Muscle layer of duodenum (tissue), 2 donors: ENCODE data around the gene COL18A1.

Source experiments
- H3K27ac ChIP-seq: one replicate; pipeline ENCODE4 v1.7.0; 2013; ENCODE audit warnings: mild to moderate bottlenecking, low read length
- H3K27me3 ChIP-seq: one replicate; pipeline ENCODE4 v1.7.0; 2013; ENCODE audit warnings: low read depth, mild to moderate bottlenecking, control low read depth, low read length
- H3K36me3 ChIP-seq, 2 donors: one replicate each; pipeline ENCODE4 v1.7.0; 2013; ENCODE audit warnings: low read length in 2 of 2, control low read depth in 1 of 2, mild to moderate bottlenecking in 1 of 2; ENCODE audit not compliant: insufficient read depth in 2 of 2, control insufficient read depth in 1 of 2
- H3K4me1 ChIP-seq, 2 donors: one replicate each; pipeline ENCODE4 v1.7.0; 2013; ENCODE audit warnings: low read length in 2 of 2, mild to moderate bottlenecking in 2 of 2, control low read depth in 1 of 2, moderate library complexity in 1 of 2; ENCODE audit not compliant: insufficient read depth in 2 of 2, control insufficient read depth in 1 of 2
- H3K4me3 ChIP-seq, 2 donors: one replicate each; pipeline ENCODE4 v1.7.0; 2013; ENCODE audit warnings: low read length in 2 of 2, low read depth in 1 of 2, mild to moderate bottlenecking in 1 of 2
- H3K9me3 ChIP-seq, 2 donors: one replicate each; pipeline ENCODE4 v1.7.0; 2013; ENCODE audit warnings: low read length in 2 of 2, control low read depth in 1 of 2, mild to moderate bottlenecking in 1 of 2; ENCODE audit not compliant: control insufficient read depth in 1 of 2
- donor health status: healthy.

COL18A1 gene

GRCh38 chr21:45533846-45534635 lies 129.1 kb downstream of the COL18A1 start:
- peaks cover 6 to 10% of the 10 kb centered on the region in 2 donors for H3K36me3 ChIP-seq
- no peaks in the 10 kb centered on the region for H3K9me3 ChIP-seq
- H3K27ac ChIP-seq: no peak overlapping the region
- peaks cover 0 to 19% of the 10 kb centered on the region in 2 donors for H3K4me1 ChIP-seq
- no peak overlapping the region for H3K4me3 ChIP-seq
- H3K27me3 ChIP-seq: no peaks in the 10 kb centered on the region

- no peaks in the 10 kb centered on the region for H3K27me3 ChIP-seq
- no peak overlapping the region for H3K27ac ChIP-seq
- H3K36me3 ChIP-seq: peaks cover 4 to 6% of the 10 kb centered on the region in 2 donors
- H3K9me3 ChIP-seq: no peaks in the 10 kb centered on the region
- H3K4me3 ChIP-seq: no peak overlapping the region
- peaks cover 0 to 19% of the 10 kb centered on the region in 2 donors for H3K4me1 ChIP-seq
Measured at GRCh38 chr21:45534636-45535331, 129.8 kb downstream of the COL18A1 start.

- H3K27me3 ChIP-seq: no peaks in the 10 kb centered on the region
- peaks cover 0 to 3% of the 10 kb centered on the region in 2 donors for H3K36me3 ChIP-seq
- no peak overlapping the region for H3K4me3 ChIP-seq
- H3K27ac ChIP-seq: no peak overlapping the region
- H3K9me3 ChIP-seq: no peaks in the 10 kb centered on the region
- H3K4me1 ChIP-seq: peaks cover 0 to 19% of the 10 kb centered on the region in 2 donors
Measured at GRCh38 chr21:45535341-45536081, 130.5 kb downstream of the COL18A1 start.

DNA sequence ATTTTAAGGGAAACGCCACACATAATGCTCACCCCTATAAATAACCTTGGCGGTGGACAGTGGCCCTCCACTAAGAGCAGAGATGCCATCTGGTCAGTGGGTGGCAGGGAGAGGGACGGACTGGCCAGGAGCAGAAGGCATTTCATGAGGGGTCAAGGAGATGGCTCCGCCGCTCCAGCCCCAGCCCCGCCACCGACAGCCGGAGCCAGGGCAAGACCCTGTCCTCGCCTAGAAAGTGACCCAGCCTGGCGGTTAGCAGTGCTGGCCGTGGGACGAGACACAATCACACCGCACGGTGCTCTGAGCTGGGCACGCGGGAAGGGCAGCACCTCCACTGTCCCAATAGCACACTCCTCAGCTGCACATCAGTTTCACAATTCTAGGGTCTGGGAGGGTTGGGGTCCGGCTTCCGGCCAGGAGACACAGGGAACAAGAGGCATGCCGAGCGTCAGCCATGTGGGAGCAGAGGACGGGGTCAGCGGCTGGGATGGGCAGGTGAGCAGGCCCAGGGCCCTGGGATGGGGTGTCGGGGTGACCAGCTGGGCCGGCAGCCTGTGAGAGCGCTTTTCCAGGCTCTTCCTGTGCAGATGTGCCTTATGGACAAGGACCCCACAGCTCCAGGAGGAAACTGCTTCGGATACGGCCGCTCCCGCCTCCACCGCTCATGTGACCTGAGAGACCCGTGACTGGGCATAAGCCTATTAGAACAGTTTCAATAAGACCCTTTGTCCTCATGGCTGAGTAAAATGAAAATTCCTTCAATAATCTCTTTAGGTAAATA lies 131.5 kb downstream of the COL18A1 start:
- no peaks in the 10 kb centered on the region for H3K36me3 ChIP-seq
- H3K9me3 ChIP-seq: no peaks in the 10 kb centered on the region
- no peak overlapping the region for H3K4me3 ChIP-seq
- peaks cover 0 to 26% of the 10 kb centered on the region in 2 donors for H3K4me1 ChIP-seq
- no peaks in the 10 kb centered on the region for H3K27me3 ChIP-seq
- no peak overlapping the region for H3K27ac ChIP-seq

DNA sequence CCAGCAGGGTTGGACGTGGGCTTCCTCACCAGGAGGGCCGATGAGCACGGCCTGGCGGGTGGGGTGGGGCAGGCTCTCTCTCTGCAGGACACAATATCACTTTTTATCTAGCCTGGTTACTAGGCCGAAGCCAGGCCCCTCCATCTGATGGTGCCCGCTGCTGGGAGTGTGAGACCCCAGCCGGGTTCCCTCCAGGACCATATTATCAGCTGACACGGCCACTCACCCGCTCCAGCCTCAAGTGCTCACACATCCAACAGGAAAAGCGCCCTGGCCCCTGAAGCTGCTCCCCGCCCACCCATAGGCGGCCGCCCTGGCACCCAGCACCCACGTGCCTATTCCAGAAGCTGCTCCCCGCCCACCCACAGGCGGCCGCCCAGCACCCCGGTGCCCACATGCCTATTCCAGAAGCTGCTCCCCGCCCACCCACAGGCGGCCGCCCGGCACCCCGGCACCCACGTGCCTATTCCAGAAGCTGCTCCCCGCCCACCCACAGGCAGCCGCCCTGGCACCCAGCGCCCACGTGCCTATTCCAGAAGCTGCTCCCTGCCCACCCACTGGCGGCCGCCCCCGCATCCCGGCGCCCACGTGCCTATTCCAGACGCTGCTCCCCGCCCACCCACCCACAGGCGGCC lies 132.3 kb downstream of the COL18A1 start:
- H3K4me3 ChIP-seq: no peak overlapping the region
- no peaks in the 10 kb centered on the region for H3K9me3 ChIP-seq
- H3K27ac ChIP-seq: no peak overlapping the region
- H3K27me3 ChIP-seq: no peaks in the 10 kb centered on the region
- H3K36me3 ChIP-seq: no peaks in the 10 kb centered on the region
- peaks cover 0 to 26% of the 10 kb centered on the region in 2 donors for H3K4me1 ChIP-seq

DNA sequence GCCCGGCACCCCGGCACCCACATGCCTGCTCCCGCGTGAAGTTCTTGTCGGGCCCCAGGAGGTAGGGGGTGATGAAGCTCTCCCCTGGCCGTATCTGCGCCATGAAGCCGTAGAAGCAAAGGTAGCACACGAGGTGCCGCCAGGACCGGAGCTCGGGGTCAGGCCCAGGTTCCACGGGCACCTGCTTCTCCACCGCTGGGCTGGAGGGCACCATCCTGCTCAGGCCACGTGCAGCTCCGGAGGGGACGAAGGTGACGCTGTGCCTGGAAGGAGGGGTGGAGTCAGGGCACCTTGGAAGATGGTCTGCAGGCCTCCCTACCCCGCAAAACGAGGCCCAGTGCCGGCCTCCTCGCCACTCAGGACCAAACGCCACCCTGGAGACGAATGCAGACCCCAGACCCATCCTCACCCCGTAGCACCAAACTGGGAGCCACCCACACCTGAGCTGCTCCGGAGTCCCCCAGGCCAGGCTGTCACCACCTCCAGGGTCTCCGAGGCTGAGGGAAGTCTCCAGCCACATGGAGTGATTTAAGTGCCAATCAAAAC lies 132.9 kb downstream of the COL18A1 start:
- no peaks in the 10 kb centered on the region for H3K9me3 ChIP-seq
- peaks cover 0 to 28% of the 10 kb centered on the region in 2 donors for H3K4me1 ChIP-seq
- H3K4me3 ChIP-seq: no peak overlapping the region
- H3K27me3 ChIP-seq: no peaks in the 10 kb centered on the region
- no peak overlapping the region for H3K27ac ChIP-seq
- H3K36me3 ChIP-seq: no peaks in the 10 kb centered on the region

- H3K4me3 ChIP-seq: no peak overlapping the region
- no peaks in the 10 kb centered on the region for H3K36me3 ChIP-seq
- no peaks in the 10 kb centered on the region for H3K9me3 ChIP-seq
- peaks cover 0 to 26% of the 10 kb centered on the region in 2 donors for H3K4me1 ChIP-seq
- H3K27ac ChIP-seq: no peak overlapping the region
- H3K27me3 ChIP-seq: no peaks in the 10 kb centered on the region
Measured at GRCh38 chr21:45538381-45539045, 133.5 kb downstream of the COL18A1 start.

- Histone ChIP-seq H3K27me3 (no peaks in the 10 kb centered on the region), H3K27ac (no peak overlapping the region), H3K36me3 (no peaks in the 10 kb centered on the region), H3K4me1 (peaks cover 0 to 20% of the 10 kb centered on the region in 2 donors), H3K4me3 (no peak overlapping the region), H3K9me3 (no peaks in the 10 kb centered on the region)
Measured at GRCh38 chr21:45539046-45539795, 134.3 kb downstream of the COL18A1 start.

GRCh38 chr21:45539796-45540600 lies 135.0 kb downstream of the COL18A1 start:
- H3K36me3 ChIP-seq: no peaks in the 10 kb centered on the region
- H3K9me3 ChIP-seq: no peaks in the 10 kb centered on the region
- peaks cover 0 to 13% of the 10 kb centered on the region in 2 donors for H3K4me1 ChIP-seq
- H3K27me3 ChIP-seq: no peaks in the 10 kb centered on the region
- no peak overlapping the region for H3K27ac ChIP-seq
- no peak overlapping the region for H3K4me3 ChIP-seq
